Activated CD4-positive, alpha-beta T cell treated with anti-CD3 and anti-CD28 coated beads, Interleukin-2, Interleukin-6, amounts not matched to agents 100 ng/mL and 50 ng/mL, durations not matched to agents 16 hours and 8 hours (primary cell): ENCODE results near the gene KCNT1.

Source experiments
- DNase-seq: peaks from one replicate; pipeline ENCODE4 v3.0.0-alpha.2; 2020

The KCNT1 gene

DNA sequence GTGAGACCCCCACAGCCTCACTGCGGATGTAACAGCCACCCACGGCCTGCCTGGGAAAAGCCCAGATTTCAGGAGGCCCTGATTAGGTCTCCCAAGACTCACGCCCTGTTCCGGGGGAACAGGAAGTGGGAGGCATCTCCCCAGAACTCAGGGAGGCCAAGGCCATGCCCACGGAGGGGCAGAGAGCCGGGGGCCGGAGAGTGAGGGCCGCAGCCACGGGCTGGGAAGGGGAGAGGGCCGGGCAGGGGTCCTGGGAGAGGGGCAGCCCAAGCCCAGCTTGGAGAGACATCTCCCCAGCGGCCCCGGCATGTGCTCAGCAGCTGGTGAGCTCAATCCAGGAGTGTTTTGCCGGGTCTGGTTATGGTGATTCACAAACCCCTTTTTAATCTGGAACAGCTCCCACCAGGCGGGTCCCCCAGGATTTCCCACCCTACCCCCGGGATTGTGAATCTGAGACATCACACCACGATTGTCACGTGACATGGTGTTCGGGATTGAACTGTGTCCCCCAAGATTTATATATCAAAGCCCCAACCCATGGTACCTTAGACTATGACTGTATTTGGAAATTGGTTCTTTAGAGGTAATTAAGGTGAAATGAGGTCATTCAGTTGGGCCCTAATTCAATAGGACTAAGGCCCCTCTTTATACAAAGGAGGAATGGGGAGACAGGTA is 26.6 kb downstream of the KCNT1 start:
- no peak for DNase-seq

DNA sequence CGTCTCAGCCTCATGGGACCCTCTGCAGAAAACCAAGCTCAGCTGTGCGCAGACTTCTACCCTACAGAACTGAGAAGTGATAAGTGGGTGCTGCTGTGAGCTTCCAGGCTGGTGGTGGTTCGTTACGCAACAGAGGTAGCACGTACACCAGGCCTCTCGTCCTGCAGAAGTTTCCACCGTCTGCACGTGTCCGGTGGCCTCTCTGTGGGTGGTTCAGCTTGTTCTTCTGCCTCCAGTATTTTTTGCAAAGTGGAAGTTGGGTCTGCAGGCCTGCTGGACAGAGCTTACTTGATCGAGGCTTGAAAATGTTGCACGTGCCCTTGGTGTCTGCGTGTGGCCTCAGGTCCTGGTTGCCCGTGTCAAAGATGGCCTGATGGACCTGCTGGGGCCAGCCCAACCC is 27.5 kb downstream of the KCNT1 start:
- no peak for DNase-seq

DNA sequence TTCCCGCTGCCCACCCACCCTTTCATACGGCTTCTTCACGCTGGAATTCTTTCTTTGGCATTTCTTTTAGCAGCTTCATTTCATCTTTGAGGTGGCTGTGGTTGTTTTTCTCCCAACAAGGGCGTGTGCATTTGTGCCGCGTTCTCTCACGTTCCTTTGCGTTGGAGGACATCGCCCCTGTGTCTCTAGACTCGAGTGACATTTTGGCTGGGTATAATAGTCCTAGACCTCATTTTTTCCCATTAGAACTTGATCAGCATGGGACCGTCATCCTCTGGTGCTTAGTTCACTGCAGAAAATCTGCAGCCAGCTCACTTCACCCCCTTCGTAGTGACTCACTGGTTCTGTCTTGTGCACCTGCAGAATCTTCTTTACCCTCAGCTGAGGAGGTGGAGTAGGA is 29.5 kb downstream of the KCNT1 start:
- no peak for DNase-seq

DNA sequence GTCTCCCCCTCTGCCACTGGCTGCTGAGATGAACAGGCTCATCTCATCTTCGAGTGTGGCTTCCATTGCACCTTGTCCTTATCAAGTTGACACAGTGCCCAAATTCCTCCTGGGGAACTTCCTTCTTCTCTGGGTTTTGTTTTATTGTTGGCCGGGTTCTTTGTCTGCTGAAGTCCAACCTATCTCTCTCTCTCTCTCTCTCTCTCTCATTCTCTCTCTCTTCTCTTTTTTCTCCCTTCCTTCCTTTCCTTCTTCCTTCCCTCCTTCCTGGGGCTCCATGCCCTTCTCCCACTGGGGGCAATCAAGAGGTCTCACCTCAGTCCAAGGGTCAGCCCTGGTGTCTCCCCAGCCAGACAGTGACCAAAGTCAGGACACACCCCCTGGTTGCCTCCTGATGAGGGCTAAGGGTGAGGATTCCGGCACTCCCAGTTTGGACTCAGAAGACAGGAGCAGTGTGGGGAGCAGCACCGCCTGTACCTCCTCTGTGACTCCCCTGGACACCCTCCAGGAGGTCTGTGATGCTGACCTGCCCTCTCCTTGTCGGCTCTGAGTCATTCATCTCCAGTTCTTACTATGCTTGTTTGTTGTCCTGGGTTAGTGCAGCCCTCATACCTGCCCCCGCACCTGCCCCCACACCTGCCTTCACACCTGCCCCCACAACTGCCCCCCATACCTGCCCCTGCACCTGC is 30.7 kb downstream of the KCNT1 start:
- no peak for DNase-seq

DNA sequence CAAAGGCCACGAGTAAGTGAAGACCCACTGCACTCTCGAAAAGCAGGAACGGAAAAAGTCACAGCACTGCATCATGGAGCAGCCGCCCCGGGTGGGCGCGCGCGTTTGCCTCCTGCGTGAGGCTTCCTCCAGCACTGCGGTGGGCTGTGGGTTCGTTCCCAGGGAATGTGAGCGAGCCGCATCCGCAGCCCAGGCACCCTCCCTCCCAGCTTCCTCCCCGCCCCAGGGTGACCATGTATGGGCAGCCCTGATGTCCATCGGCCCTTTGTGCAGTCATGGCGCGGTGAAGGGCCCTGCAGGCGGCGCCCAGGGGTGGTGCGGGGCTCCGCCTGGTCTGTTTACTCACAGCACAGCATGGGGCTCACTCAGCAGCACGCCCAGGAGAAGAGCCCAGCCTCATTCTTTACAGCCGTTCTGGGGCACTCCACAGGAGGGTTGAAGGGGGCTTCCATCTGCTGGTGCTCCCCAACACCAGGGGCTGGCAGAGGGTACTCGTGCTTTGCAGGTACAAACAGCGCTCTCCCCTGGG is 32.7 kb downstream of the KCNT1 start:
- no peak for DNase-seq

DNA sequence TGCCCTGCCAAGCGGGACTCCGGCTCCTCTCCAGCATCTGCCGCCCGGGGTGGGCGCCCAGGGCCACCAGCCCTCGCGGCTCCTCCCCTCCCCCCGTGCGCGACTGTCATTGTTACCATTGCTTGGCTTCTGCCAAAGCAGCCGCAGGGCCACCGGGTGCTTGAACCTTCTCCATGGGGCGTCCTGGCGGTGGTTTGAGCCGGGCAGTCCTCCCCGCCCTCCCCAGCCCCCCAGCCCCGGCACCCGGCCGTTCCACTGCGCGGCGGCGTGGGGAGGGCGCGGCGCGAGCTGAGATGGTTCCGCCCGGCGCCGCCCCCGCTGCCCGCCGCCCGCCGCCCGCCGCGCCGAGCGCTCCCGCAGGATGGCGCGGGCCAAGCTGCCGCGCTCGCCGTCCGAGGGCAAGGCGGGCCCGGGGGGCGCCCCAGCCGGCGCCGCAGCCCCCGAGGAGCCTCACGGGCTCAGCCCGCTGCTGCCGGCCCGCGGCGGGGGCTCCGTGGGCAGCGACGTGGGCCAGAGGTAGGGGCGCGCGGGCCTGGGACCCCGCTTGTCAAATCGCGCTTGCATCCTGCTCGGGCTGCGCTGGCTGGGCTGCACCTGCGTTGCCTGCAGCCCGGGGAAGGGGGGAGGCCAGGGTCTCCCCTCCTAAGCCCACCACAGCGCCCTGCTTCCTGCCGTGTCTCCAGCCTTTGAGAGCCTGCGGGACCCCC is 34.4 kb downstream of the KCNT1 start:
- DNase-seq = no peak

DNA sequence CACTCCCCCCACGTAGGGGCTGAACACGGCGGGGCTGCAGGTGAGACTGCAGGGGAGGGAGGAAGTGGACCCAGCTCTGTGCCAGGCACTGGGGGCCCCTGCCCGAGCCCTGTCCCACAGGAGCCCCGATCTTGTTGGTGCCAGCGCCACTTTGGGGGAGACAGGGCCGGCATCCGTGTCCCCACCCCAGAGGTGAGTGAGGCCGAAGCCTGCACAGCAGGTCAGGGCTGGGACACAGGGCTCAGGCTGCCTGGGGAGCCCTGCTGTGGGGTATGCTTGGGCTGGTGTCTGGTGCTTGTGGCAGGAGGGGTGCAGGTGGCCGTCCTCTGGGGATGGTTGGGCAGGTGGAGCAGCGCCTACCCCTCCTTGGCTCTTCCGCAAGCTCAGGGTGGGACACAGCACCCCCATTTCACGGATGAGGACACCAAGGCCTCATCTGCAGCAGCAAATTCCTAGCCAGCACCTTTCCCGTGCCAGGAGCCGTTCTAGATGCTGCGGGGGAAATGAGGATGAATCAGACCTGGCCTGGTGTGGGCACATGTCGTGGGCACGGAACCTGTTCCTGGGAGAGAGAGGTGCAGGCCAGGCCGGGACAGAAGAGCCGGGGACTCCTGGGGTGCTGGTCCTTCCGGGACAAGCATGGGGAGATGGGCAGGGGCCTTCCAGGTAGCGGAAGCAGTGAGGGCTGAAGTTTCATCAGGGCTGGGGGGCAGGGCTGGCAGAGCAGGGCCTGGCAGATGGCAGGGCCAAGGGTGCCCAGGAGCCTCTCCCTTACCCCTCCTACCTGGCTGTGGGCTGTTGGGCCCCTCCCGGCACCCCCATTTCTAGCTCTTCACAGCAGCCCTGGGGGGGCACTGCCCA is 35.2 kb downstream of the KCNT1 start:
- DNase-seq = no peak

DNA sequence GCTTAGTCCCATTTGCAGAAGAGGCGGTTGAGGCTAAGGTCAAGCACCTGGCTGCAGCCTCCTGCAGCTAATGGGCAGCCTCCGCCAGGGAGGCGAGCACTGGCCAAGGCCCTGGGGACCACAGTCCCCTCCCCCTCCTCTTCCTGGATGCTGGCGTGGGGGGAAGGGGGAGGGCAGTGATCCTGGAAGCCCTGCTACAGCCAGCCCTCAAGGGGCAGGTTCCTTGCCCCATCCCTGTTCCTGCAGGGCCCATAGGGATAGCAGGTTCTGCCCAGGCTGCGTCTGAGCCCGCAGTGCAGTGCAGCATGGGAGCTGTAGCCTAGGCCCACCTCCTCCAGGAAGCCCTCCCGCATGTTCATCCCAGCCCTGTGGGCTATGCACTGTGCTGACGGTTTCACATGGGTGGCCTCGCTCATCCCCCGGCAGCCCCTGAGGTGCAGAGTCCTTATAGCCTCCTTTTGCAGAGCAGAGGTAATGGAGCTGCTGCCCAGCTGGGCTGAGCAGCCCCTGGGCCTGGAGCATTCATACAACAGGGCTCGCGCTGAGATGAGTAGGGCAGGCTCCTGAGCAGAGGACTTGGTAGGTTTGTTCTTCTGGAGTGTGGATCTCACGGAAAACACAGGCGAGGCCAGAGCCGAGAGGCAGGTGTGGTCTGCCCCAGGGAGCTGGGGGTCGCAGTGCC is 36.0 kb downstream of the KCNT1 start:
- DNase-seq = no peak

DNA sequence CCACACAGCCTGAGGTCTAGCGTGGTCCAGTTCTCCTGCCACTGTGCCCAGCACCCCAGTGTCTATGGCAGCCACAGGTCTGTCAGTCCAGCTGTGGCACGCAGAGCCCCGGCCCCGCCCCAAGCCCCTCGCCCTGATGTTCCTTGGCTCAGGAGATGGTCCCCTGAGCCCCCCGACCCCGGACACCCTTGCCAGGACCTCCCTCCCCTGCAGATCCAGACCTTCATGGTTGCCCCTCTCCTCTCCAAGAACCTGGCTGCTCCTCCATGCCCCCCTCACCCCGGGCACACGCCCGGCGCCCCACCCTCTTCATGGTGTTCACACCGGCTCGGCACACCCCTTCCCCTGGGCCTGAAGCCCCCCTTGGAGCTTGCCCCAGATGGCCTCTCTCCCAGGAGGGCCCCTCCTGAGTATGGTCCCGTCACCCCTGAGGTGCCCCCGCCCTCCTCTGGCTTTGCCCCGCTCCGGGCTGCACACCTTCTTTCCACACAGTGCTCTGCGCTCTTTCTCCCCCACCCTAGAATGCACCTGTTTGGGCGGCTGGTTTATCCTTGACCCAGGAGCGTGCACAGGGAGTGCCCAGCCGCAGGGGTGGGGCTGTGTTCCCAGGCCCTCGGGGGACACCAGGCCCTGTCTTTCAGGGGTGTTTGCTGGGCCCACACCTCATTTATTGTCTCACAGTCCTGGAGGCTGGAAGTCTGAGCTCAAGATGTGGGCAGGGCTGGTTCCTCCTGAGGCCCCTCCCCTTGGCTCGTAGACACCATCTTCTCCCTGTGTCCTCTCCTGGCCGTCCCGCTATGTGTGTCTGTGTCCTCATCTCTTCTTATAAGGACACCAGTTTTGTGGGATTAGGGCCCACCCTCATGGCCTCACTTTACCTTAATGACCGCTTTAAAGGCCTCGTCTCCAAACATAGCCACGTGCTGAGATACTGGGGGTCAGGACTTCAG is 37.6 kb downstream of the KCNT1 start:
- DNase-seq = no peak

DNA sequence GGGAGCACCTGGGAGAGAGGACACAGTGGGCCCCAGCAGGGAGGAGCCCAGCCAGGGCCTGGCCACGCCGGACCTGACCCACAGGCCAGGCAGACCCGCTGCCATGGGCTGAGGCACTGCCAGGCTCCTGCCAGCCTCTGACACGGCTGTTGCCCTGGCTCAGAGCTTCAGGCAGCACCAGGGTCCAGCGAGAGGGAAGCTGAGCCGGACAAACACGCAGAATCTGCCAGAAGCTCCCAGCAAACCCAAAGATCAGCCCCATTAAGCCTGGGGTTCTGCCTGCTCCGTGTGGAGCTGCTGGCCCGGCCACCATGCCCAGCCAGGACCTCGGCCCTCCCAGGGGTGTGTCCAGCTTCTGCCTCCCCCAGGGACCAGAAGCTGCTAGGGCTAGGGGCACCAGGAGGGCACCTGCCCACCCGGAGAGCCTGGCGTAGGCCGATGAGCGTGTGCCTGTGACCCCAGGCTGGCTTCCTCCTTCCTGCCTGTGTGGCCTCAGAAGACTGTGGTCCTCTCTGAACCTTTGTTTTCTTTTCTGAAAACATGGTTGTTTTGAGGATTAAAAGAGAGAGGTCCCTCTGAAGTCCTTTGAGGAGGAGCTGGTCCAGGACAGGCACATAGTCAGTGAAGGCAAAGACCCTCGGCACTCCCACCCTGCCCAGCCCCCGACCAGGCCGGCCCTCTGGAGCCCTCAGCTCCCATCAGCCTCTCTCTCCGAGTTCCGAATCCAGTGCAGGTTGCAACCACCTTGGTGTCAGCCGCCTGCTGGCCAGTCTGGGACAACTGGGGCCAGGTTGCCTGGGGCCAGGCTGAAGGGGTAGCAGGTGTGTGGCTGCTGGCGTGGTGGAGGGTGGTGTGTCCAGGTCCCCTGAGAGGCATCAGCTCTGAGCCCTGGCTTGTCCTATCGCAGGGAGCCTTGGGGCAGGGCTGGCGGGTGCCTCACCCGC is 39.6 kb downstream of the KCNT1 start:
- DNase-seq = no peak

DNA sequence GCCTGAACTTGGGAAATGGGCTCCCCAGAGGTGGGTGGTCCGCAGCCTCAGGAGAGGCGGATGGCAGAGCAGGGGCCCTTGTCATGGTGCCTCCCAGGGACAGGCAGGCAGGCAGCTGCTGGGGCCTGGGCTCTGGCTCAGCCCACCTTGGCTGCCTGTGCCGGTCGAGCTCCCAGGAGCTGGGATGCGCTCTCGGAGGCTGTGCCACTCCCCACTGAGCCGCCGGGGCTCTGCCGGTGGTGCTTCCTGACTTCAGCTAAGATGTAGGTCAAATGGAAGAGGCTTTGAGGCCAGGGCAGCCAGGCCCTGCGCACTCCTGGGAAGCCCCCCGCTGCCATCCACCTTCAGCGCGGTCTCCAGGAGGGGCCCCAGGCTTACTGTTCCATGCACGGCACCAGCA is 41.0 kb downstream of the KCNT1 start:
- no peak for DNase-seq

DNA sequence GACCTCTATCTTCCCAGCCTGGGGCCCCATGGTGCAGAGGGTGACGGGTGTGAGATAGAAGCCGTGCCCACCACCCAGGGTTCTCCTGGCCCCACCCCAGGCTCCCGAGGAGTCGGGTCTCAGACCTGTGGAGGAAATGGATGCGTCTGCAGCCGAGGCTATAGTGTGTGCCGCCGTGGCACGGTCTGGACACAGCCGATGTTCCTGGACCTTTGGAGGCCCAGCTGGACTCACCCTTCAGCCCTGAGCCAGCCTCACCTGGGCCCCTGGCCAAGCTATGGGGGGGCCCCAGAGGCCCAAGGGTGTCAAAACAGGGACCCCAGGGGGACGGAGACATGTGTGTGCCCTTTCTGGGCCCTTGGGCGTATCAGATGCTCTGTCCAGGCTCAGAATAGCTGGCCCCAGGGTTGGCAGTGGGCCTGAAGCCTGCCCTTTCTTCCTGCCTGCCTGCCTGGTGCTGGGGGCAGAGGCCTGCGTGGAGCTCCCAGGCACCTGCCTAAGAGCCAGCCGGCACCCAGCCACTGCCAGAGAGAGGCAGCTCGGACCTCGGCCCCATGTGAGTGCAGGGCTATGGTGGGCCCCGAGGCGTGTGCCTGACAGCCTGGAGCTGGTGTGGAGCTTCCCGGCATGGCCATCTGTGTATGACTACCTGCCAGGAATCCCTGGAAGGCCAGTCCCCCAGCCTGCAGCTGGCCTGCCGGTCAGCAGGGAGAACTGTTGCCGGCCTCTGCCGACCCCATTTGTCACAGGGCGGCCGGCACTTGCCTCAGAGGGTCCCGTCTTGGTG is 41.8 kb downstream of the KCNT1 start:
- DNase-seq = no peak

DNA sequence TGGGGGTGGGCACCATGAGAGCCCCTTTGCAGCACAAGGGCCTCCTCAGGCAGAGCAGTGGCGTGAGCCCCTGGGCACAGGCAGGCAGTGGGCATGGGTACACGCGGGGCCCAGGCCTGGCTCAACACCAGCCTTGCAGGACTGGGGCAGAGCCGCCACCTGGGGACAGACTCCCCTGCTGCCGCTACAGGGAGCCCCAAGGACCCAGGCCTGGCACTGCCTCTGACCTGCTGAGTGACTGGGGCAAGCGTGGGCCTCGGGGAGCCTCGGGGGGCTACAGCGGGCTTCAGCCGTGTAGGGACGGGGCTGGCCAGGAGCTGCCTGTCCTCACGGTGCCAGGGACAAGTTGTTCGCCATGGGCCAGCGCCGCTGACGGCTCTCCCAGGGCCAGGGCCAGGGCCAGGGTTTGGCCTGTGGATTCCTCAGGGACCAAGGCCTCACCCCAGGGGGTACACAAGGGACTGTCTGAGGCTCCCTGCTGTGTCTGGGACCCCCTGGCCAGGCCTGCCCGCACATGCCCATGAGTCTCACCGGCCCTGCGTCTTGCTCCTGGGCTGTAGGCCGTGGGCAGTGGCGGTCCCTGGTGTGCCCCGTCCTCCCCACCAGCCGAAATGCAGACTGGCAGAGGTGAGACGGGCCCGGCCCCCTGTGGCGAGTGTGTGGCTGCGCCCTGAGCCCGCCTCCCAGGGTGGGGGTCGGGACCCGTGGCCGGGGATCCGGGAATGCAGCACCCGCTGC is 42.5 kb downstream of the KCNT1 start:
- no peak for DNase-seq

DNA sequence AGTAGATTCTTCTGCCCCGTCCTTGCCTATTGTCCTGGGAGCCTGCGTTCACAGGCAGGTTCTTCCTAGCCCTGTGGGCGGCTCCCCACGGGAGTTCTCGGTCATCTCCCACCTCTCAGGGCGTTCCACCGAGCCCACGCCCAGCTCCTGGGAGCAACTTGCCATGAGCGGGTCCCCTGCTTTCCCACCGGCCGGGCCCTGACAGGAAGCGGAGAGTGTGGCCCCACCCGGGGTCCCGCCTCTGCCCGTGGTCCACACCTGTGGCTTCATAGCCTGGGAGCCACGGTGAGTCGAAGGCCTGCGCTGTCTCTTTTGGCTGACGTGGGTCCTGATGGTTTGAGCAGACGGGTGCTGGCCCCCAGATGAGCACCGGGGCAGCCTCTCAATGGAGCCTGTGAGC is 43.2 kb downstream of the KCNT1 start:
- no peak for DNase-seq

DNA sequence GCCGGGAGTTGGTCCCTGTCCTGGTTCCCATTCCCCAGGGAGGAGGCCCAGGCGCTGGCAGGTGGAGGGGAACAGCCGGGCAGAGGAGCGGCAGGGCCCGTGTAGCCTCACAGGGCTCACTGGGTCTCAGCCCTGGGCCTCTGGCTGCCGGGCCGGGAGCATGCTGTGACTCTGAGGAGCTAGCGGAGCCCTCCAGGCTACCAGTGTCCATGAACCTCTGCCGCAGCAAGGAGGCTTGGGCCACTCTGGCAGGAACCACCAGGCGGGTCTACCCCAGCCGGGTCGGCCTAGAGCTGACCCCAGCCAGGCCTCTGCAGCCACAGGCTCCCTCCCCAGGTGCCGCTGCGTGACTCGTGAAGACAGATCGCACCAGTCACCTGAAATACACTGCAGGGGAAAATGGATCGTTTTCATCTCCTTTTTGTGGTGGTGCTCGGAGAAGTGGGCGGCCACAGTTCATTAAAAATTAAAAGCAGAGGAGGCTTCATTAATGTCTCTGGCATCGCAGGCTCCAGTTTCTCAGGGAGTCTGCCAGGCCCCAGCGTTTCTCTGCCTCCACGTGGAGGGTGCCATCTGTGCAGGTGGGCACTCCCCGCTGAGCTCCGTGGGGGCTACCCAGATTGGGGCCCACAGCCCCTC is 43.8 kb downstream of the KCNT1 start:
- DNase-seq = no peak

DNA sequence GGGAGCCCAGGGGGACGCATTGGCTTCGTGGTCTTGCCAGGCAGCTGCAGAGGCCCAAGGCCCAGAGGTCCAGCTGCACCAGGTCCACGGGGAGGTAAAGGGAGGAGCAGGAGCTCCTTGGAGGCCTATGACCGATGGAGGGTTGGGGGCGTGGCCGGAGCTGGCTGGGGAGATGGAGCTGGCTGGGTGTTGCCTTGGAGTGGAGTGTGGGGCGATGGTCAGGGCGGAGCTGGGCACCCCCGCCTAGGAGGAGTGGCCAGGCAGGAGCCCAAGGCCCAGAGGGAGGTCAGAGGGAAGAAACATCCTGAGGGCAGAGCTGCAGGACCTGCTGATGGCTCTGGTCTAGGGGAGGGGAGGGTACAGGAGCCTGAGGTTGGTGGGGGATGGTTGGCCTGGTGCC is 44.6 kb downstream of the KCNT1 start:
- no peak for DNase-seq

DNA sequence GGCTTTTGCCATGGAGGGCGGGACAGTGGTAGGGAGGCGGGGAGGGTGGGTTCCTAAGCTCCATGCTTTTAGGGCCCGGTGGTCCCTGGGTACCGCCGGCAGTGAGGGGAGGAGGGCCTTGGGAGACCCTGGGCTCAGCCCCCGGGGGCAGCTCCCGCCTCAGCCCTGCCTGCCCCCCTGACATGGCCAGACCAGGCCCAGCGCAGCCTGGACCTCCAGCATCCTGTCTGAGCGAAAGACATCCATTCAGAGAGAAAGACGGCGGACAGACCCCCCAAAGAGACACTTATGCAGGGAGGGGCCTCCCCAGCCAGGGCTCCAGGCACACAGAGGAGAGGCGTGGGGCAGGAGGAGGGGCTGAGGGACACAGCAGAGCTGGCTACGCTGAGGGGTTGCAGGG is 45.3 kb downstream of the KCNT1 start:
- no peak for DNase-seq

DNA sequence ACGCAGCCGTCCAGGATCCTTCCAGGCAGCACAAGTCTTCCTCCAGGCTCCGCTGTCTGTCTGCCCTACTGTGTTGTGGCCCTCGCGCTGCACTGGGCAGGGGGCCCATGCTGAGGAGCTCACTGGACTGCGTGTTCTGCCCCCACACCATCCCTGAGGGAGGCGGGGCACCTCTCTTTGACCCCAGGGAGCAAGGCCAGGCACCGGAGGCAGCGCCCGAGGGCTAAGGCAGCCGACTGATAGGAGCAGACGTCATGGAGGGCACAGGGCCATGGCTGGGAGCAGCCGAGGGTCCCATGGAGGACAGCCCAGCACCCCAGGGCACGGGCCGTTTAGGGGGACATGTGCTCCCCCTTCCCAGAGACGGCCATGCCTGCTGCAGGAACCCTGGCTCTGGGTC is 46.7 kb downstream of the KCNT1 start:
- no peak for DNase-seq
